Left lobe of liver (tissue), 2 donors: ENCODE results near the gene BGN. TPM values are rescaled to one million over a fixed set of nuclear protein-coding genes. Genes with fewer than 3 reads are reported as not detected.

ENCODE experiments used
- ATAC-seq: fragments of 200-7000 bp; cut with Tn5 transposase; one replicate; pipeline ENCODE4 v1.9.1; 2020; ENCODE audit warnings: mild to moderate bottlenecking, moderate library complexity
- DNase-seq: peaks from one replicate; pipeline ENCODE4 v3.0.0-alpha.2; 2020; ENCODE audit warnings: low spot score
- total RNA-seq: library from RNA; stranded (reverse); gene quantifications from one replicate; pipeline ENCODE4 v1.2.1, GENCODE V29; 2021
- donor health status: DM: no; HTN: no; CAD: no; lungs with moderate emphysema.
- donor health status: DM: no; HTN: yes; CAD: no.

The BGN gene
- total RNA-seq, 1 donor from 2014 or later = 88.4 TPM

GRCh38 chrX:153481043-153481442, 13.7 kb upstream of the BGN start:
- no peak for DNase-seq
- no peak for ATAC-seq

DNA sequence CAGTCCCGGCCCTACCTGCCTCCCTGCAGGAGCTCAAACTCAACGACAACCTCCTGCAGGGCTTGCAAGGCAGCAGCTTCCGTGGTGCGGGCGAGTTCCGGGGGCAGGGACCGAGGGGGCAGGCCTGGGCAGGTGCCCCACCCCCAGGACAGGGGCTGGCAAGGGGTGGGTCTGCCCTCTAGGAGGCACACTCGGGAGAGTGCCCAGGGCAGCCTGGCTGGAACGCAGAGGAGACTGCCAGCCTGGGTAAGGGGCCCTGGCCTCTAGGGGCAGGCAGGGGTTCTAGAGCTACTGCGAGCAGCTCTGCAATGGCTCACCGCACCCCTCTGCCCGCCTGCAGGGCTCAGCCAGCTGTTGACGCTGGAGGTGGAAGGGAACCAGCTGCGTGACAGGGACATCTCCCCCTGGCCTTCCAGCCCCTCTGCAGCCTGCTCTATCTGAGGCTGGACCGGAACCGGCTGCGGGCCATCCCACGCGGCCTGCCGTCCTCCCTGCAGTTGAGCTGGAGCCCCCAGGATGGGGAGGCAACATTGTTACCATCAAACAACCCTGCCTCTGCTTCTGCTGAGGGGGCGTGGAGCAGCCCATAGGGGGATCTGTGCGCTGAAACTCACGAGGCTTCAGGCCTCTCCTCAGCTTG, 12.3 kb upstream of the BGN start:
- ATAC-seq (no peak), DNase-seq (no peak)

DNA sequence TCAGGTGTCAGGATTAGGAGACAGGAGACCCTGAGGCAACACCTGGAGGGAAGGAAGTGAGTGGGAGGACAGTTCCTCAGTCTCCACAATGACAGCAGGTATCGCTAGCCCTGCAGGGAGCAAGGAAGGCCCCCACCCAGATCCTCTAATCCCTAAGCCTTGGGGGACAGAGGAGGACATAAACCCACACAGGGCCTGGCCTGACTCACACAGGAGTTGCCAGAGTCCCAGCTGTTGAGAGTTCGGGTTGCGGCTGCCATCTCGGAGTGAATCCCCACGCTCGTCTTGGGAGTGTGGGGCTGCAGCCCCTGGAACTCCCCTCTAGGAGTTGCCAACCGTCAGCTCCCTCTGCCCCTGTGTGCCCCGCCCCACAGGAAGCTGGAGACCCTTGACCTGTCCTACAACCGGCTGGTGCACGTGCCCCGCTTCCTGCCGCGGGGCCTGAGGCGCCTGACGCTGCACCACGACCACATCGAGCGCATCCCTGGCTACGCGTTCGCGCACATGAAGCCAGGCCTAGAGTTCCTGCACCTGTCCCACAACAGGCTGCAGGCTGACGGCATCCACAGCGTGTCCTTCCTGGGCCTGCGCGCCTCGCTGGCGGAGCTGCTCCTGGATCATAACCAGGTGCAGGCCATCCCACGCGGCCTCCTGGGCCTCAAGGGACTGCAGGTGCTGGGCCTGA, 9.2 kb upstream of the BGN start:
- ATAC-seq = no peak
- DNase-seq = no peak

DNA sequence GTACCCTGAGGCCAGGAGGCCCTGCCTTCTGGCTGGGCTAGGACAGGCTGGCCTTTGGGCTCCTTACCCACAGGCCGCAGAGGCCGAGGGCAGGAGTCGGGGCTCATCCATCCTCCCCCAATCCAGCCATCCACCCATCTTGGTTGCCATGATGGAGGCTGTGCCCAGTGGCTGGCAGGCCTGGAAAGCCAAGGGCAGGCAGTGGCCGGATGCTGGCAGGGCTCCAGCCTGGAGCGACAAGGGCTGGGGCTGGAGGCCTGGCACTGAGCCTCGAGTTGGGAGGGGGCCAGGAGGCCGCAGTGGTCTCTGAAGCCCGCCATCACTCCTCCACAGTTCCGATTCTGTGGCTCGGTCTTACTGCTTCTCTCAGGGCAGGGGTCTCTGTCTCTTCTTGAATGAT, 8.6 kb upstream of the BGN start:
- no peak for ATAC-seq
- no peak for DNase-seq

GRCh38 chrX:153487590-153488071, 7.1 kb upstream of the BGN start:
- DNase-seq = peak; percentile 47
- ATAC-seq = peak; percentile 59

GRCh38 chrX:153488231-153488914, 6.4 kb upstream of the BGN start:
- ATAC-seq (peak; percentile 60), DNase-seq (peak; percentile 46)

GRCh38 chrX:153490217-153490930, 4.4 kb upstream of the BGN start:
- DNase-seq = no peak
- no peak for ATAC-seq

DNA sequence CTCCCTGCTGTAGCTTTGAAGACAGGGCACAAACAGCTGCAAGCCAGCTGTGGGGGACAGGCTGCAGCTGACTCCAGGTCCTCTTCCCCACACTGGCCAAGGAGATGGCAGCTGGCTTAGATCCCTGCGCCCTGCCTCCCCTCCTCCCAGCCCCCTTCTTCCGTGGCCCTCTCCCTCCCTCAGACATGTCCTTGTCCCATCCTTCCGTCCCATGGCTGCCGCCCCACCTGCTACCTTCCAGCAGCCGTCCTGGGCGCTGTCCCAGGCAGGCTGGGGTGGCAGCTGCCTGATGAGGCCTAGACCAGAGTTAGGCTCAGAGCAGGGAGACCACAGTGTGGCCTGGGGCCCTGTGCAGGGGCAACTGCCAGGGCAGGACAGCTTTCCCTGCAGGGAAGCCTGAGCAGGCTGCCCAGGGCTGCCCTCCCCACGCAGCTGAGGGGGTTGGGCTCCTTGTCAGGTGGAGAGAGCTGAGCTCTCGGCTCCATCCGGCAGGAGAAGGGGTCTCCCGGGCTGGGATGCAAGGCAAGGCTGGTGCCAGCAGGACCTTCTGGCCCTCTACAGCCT, 3.3 kb upstream of the BGN start:
- DNase-seq (no peak), ATAC-seq (no peak)

DNA sequence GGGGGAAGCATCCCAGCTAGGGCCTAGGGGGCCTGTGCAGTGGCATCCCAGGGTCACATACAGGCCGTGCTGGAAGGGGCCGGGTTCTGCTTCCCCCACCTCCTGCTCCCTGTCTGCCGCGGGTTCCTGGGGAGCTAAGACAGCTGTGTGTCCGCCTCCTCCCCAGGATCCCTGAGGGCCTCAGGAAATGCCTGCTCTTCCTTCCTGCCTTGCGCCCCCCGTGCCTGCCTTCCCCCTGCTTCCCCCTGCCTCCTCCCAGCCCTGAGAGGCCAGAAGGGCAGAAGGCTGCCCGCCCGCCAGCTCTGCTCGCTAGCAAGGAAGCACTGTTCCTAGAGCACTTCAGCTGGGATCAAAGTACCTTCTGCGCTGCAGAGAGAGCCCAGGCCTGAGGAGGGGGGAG, 2.9 kb upstream of the BGN start:
- no peak for DNase-seq
- ATAC-seq = no peak

DNA sequence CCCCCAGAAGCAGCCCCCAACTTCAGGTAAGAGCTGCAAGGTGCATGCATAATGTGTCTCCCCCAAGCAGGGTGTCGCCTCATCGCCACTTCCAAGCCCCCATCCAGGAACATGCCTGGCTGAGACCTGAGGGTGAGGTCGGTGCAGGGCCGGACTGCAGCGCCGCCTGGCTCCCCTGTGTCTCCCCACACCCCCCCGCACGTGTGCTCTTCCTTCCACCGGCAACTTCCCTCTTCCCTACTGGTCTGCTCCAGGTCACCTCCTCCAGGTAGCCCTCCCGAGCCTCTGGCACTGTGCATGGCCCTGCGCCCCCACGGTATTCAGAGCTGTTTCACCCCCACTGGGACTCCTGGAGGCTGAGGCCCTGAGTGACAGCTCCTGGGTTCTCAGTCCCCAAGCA, 2.2 kb upstream of the BGN start:
- no peak for ATAC-seq
- no peak for DNase-seq

- DNase-seq (no peak), ATAC-seq (no peak)
Measured at GRCh38 chrX:153493085-153493484, 1.7 kb upstream of the BGN start.

GRCh38 chrX:153494061-153494460, 719 bp upstream of the BGN start:
- DNase-seq (no peak), ATAC-seq (no peak)

DNA sequence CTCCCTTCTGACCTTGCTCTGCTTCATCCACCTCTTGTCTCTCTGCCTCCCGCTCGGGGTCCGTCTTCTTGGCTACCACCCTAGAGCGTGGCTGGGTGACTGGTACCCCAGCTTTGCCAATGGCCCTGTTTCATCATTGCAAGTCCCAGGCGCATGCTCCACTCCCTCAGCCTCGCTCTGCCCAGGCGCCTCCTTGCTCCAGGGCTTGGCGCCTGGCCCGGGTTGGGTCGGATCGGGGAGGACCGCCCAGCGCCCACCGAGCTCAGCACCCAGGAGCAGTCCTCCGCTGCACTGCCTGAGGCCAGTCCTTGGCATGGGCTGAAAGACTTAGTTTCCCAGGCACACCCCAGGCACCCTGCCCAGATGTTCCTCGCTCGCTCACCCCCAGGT, 577 bp downstream of the BGN start:
- ATAC-seq = no peak

DNA sequence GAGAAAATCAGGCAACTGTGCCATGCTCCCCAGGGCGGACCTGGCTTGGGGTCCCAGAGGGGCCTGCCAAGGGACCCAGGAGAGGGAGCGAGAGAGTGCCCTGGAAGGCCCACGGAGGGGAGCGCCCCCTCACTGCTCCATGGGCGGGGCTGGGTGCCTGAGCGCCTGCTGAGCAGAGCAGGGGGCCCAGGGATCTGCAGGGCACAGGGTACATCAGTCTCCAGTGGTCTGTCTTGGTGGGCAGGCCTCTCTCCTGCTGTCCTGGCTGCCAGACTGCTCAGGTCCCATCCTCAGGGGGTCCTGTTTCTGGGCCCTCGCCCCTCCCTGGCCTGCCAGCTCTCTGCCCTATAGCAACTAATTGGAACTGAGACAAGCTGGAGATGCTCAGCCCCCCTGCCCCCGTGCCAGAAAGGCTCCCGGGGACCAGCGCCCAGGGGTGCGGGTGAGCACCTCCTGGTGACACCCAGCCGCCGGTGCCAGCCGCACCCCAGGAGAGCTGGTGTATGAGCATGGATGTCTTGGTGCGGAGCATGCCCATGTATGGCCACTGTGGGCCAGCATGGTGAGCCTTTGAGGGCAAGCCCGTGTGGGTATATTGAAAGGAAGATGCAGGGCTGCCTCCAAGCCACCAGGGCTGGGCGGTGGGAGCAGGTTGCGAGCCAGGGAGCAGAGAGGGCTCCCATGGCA, 1.3 kb downstream of the BGN start:
- ATAC-seq = no peak
- no peak for DNase-seq

More for the DNA sequence above, 577 bp downstream of the BGN start:
- no peak for DNase-seq

DNA sequence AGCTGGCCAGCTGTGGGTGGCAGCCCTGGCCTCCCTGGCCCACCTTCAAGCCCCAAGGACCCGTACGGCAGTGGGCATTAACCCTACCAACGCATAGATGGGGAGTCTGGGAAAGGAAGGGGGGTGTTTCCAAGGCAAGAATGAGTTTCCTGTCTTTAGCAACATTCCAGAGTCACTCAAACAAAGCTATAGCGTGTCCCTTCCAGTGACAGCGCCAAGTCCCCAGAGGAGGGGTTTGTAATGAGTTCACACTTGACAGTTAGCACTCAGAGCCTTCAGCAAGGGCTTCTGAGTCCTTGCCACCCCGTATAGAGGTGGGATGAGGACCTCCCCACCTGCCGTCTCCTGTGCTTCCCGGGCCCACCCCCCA, 1.8 kb downstream of the BGN start:
- DNase-seq (no peak), ATAC-seq (no peak)

- ATAC-seq (no peak), DNase-seq (no peak)
Measured at GRCh38 chrX:153498453-153498852, 3.7 kb downstream of the BGN start.

DNA sequence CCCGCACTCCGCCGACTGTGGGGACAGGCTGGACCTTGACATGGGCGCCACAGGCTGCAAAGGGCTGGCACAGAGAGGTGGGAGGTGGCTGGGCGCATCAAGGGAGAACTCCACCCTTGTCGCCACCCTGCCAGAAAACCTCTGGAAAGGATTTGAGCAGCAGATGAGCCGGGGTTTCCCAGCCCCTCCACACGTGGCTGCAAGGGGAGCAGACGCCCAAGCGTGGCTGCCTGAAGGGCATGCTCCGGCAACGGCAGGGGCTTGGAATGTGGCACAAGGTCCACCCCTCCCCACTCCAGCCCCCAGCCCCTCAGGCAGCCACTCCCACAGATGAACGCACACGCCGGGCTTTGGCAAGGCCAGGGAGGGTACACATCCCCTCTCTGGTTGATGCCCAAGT, 4.6 kb downstream of the BGN start:
- no peak for DNase-seq
- no peak for ATAC-seq

- DNase-seq (no peak), ATAC-seq (no peak)
Measured at GRCh38 chrX:153499876-153500275, 5.1 kb downstream of the BGN start.

DNA sequence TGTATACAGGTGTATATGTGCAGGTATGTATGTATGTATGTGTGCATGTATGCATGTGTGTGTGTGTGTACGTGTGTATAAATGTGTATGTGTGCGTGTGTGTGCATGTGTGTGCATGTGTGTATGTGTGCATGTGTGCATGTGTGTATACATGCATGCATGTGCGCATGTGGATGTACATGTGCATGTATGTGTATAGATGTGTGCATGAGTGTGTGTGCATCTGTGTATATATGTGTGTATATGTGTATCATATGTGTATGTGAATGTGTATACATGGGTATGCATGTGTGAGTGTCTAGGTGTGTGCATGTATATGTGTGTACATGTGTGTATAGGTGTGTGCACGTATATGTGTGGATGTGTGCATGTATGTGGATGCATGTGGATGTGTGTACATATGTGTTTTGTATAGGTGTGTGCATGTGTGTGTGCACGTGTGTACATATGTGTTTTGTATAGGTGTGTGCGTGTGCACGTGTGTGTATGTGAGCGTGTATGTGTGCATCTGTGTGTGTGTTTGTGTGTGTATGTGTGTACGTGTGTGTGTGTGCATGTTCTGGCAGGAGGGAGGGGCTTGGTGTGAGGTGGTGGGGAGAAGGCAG, 6.0 kb downstream of the BGN start:
- ATAC-seq (no peak), DNase-seq (no peak)

DNA sequence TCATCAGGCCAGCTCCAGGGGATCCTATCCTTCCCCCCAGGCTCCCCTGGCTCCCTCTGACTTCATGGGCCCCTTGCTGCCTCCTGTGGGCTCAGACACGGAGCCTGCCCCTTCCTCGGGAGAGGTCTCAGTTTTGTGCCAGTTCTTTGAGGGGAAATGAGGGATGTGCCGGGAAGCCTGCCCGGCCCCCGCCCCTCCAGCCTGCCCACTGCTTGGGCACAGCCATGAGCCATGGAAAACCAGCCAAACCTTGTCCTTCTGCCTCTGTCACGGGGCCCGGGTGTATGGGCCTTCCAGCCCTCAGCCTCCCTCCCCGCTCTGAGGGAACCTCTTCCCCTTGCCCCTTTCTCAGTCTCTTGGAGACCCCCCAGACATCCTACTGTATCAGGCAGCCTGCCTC, 6.8 kb downstream of the BGN start:
- no peak for DNase-seq
- no peak for ATAC-seq
